HepG2 (cell line): ENCODE measurements around the gene TSPAN9. TPM values are rescaled to one million over a fixed set of nuclear protein-coding genes. Genes with fewer than 3 reads are reported as not detected.

Experiments
- ATF7-NPFF ChIP-seq: sonication (generic); formaldehyde crosslinking; IDR thresholded peaks from 2 replicates; pipeline ENCODE4 v1.8.1; 2023; ENCODE audit warnings: mild to moderate bottlenecking, low read depth, missing genetic modification reagents, moderate library complexity
- CBX2 ChIP-seq, 2 experiments: fragments of 200-600 bp in 1 of 2; sonication (generic); formaldehyde crosslinking in 1 of 2; IDR thresholded peaks; 2 replicates each; pipeline versions ENCODE4 v1.7.0 to v1.8.1; 2018 to 2022; ENCODE audit warnings: low read depth in 2 of 2, low read length in 1 of 2, mild to moderate bottlenecking in 1 of 2, missing genetic modification reagents in 1 of 2
- CSRNP1 ChIP-seq: sonication (generic); formaldehyde crosslinking; IDR thresholded peaks from 2 replicates; pipeline ENCODE4 v1.8.1; 2023; ENCODE audit warnings: mild to moderate bottlenecking, missing genetic modification reagents
- DDIT3 ChIP-seq: sonication (generic); formaldehyde crosslinking; IDR thresholded peaks from 2 replicates; pipeline ENCODE4 v1.4.0; 2020; ENCODE audit warnings: mild to moderate bottlenecking, missing genetic modification reagents
- DZIP1 ChIP-seq: sonication (generic); formaldehyde crosslinking; IDR thresholded peaks from 2 replicates; pipeline ENCODE4 v1.5.0; 2020; ENCODE audit warnings: mild to moderate bottlenecking, missing genetic modification reagents
- MTF1 ChIP-seq: sonication (generic); formaldehyde crosslinking; IDR thresholded peaks from 2 replicates; pipeline ENCODE4 v1.5.0; 2020; ENCODE audit warnings: missing genetic modification reagents
- NFAT5 ChIP-seq: sonication (generic); formaldehyde crosslinking; IDR thresholded peaks from 2 replicates; pipeline ENCODE4 v1.4.0; 2020; ENCODE audit warnings: missing genetic modification reagents
- POLR2A ChIP-seq, 2 experiments: IDR thresholded peaks; 2 replicates each; pipeline ENCODE4 v1.6.1; 2011; ENCODE audit warnings: low read depth in 2 of 2, low read length in 2 of 2, mild to moderate bottlenecking in 1 of 2, moderate library complexity in 1 of 2; ENCODE audit not compliant: insufficient read depth in 1 of 2
- SNRNP70 ChIP-seq: fragments of 200-400 bp; formaldehyde crosslinking; IDR thresholded peaks from 2 replicates; pipeline ENCODE4 v1.6.1; 2017; ENCODE audit warnings: mild to moderate bottlenecking, low read depth, low read length, moderate library complexity
- STAT5B ChIP-seq: sonication (generic); formaldehyde crosslinking; IDR thresholded peaks from 2 replicates; pipeline ENCODE4 v1.4.0; 2020; ENCODE audit warnings: missing genetic modification reagents
- ZNF10 ChIP-seq: sonication (generic); formaldehyde crosslinking; IDR thresholded peaks from 2 replicates; pipeline ENCODE4 v1.4.0; 2020; ENCODE audit warnings: mild to moderate bottlenecking, low read depth, missing genetic modification reagents, borderline replicate concordance
- ZNF180 ChIP-seq: sonication (generic); formaldehyde crosslinking; IDR thresholded peaks from 2 replicates; pipeline ENCODE4 v1.4.0; 2020; ENCODE audit warnings: low read depth, missing genetic modification reagents, borderline replicate concordance
- ZNF570 ChIP-seq: sonication (generic); formaldehyde crosslinking; IDR thresholded peaks from 2 replicates; pipeline ENCODE4 v1.4.0; 2020; ENCODE audit warnings: mild to moderate bottlenecking, missing genetic modification reagents, borderline replicate concordance
- ZNF710 ChIP-seq: sonication (generic); formaldehyde crosslinking; IDR thresholded peaks from 2 replicates; pipeline ENCODE4 v1.5.0; 2020; ENCODE audit warnings: mild to moderate bottlenecking, missing genetic modification reagents, borderline replicate concordance
- ZNF749 ChIP-seq: sonication (generic); formaldehyde crosslinking; IDR thresholded peaks from 2 replicates; pipeline ENCODE4 v1.8.0; 2022; ENCODE audit warnings: mild to moderate bottlenecking, missing genetic modification reagents, moderate library complexity, borderline replicate concordance
- ZNF761 ChIP-seq: sonication (generic); formaldehyde crosslinking; conservative IDR thresholded peaks from 2 replicates; pipeline ENCODE4 v1.4.0; 2020; ENCODE audit warnings: mild to moderate bottlenecking, missing genetic modification reagents
- ZNF879 ChIP-seq: sonication (generic); formaldehyde crosslinking; IDR thresholded peaks from 2 replicates; pipeline ENCODE4 v1.8.1; 2023; ENCODE audit warnings: missing genetic modification reagents
- ZSCAN20 ChIP-seq: sonication (generic); formaldehyde crosslinking; IDR thresholded peaks from 2 replicates; pipeline ENCODE4 v1.4.0; 2020; ENCODE audit warnings: missing genetic modification reagents, mild to moderate bottlenecking, borderline replicate concordance
- polyA plus RNA-seq, 8 experiments: library from polyadenylated mRNA; depleted of rRNA in 3 of 8; stranded (reverse) in 7 of 8; unstranded in 1 of 8; fragments of >200 nt; fragmentation: Illumina TruSeq in 4 of 8; extraction: Trizol in 4 of 8; gene quantifications; 2 replicates each; pipeline versions ENCODE4 v1.2.1 to v1.2.3, GENCODE V29; 2011 to 2016; ENCODE audit warnings: low read depth in 4 of 8, missing spikeins in 1 of 8, mixed read lengths in 1 of 8; ENCODE audit not compliant: insufficient read depth in 1 of 8
- total RNA-seq, 5 experiments: library from RNA; depleted of rRNA; stranded (reverse); fragments of >200 nt; fragmentation: Illumina TruSeq; extraction: Trizol; gene quantifications; 2 replicates each; pipeline ENCODE4 v1.2.3, GENCODE V29; 2016; ENCODE audit warnings: low read depth in 1 of 5

Gene TSPAN9
- total and polyA plus RNA-seq, 2 of the 13 experiments (the other 11 are each of a cell fraction or from before 2014, with no cell fraction given), result 18.1 to 42.3 TPM

GRCh38 chr12:3335078-3335487 is 257.9 kb downstream of the TSPAN9 start (continued):
- no peak for TF ChIP-seq ZNF10
- no peak for TF ChIP-seq MTF1 (CRISPR knock-in tag)
- no peak for TF ChIP-seq ZNF749 (CRISPR knock-in tag)
- peak; percentile 71; the same call in 1 of the 2 replicates for TF ChIP-seq ZNF710
- no peak for TF ChIP-seq ZSCAN20 (CRISPR knock-in tag)
- no peak for TF ChIP-seq SNRNP70
- no peak for TF ChIP-seq CSRNP1 (CRISPR knock-in tag)
- TF ChIP-seq STAT5B (CRISPR knock-in tag), result no peak
- TF ChIP-seq ZNF761 (CRISPR knock-in tag), result no peak
- TF ChIP-seq NFAT5, result no peak
- TF ChIP-seq DZIP1 (CRISPR knock-in tag), result no peak
- no peak for TF ChIP-seq ATF7-NPFF (CRISPR knock-in tag)
- TF ChIP-seq DDIT3 (CRISPR knock-in tag), result no peak
- no peak for TF ChIP-seq ZNF180 (CRISPR knock-in tag)
- no peak for TF ChIP-seq ZNF879 (CRISPR knock-in tag)
- no peak for TF ChIP-seq CBX2 (IDR thresholded peaks at IDR 0.05; ENCODE audit: low read depth, low read length)
- peak; percentile 83; the same call in 1 of the 2 replicates for TF ChIP-seq CBX2 (CRISPR knock-in tag; IDR thresholded peaks at IDR 0.05; ENCODE audit: low read depth)
- no peak for TF ChIP-seq POLR2A (IDR thresholded peaks at IDR 0.05; ENCODE audit: insufficient read depth in 1 of 2, low read depth in 2 of 2, low read length in 2 of 2)
- no peak for TF ChIP-seq ZNF570
